Keratinocyte (primary cell): ENCODE data around the gene ABLIM2.

Source experiments
- EZH2 ChIP-seq: IDR thresholded peaks from one replicate; pipeline ENCODE4 v1.6.1; 2012; ENCODE audit warnings: inconsistent platforms, mild to moderate bottlenecking, low read length, moderate library complexity
- TF ChIP-seq, protein P1 (sequence below), 3 experiments: IDR thresholded peaks in 1 of 3; conservative IDR thresholded peaks in 1 of 3; optimal IDR thresholded peaks in 1 of 3; 2 replicates in 2 of 3; 3 replicates in 1 of 3; pipeline versions ENCODE3 to v1.5.1; 2011; ENCODE audit warnings: low read length in 3 of 3, mild to moderate bottlenecking in 3 of 3, moderate library complexity in 2 of 3, control low read depth in 1 of 3, inconsistent platforms in 1 of 3; ENCODE audit not compliant: insufficient read depth in 2 of 3; ENCODE audit errors: extremely low read depth in 1 of 3

DNA sequence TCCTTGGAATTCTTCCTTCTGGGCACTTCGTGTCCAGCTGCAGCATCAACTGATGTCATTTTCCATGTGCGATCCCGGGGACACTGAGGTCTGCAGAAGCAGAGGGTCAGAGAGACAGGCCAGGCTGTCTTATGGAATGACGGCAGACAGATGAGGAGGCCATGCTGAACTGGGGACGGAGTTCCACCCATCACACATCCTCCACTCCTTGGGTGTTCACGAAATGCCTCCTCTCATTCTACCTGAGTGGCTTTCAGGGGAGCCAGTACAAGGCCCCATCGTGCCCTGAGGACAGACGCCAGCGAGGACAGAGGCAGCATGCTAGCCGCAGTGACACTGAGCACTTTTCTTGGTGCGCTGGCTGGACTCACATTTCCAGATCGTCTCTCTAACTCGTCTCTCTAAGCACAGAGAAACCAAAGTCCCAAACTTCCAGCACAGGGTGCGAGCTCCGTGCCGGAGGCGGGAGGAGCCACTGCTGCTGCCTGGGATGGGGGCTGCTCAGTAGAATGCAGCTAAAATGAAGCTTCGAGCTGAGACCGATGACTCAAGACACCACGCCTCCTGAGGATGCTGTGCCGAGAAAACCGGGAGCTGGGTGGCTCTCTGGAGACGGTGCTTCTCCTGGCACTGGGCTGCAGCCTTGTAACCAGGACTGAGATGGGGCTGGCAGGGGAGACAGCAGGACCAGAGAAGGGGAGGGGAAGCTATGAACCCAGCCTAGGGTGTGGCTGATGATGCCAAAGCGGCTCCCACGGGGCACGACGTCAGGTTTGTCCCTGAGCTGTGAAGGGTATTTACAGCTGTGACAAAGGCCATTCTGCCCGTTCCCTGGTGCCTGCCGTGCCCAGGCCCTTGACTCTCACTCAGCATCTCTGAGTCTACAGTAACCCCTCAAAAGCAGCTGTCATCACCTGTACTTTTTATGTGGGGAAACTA is 8.2 kb downstream of the ABLIM2 start:
- TF ChIP-seq, protein P1, sequence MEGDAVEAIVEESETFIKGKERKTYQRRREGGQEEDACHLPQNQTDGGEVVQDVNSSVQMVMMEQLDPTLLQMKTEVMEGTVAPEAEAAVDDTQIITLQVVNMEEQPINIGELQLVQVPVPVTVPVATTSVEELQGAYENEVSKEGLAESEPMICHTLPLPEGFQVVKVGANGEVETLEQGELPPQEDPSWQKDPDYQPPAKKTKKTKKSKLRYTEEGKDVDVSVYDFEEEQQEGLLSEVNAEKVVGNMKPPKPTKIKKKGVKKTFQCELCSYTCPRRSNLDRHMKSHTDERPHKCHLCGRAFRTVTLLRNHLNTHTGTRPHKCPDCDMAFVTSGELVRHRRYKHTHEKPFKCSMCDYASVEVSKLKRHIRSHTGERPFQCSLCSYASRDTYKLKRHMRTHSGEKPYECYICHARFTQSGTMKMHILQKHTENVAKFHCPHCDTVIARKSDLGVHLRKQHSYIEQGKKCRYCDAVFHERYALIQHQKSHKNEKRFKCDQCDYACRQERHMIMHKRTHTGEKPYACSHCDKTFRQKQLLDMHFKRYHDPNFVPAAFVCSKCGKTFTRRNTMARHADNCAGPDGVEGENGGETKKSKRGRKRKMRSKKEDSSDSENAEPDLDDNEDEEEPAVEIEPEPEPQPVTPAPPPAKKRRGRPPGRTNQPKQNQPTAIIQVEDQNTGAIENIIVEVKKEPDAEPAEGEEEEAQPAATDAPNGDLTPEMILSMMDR (optimal IDR thresholded peaks at IDR 0.05 in 1 of 3, IDR thresholded peaks at IDR 0.05 in 1 of 3, conservative IDR thresholded peaks at IDR 0.05 in 1 of 3; ENCODE audit: extremely low read depth in 1 of 3, insufficient read depth in 2 of 3, low read length in 3 of 3): no peak
- TF ChIP-seq EZH2: no peak
